Naive thymus-derived CD4-positive, alpha-beta T cell (primary cell): ENCODE results near the gene SOD2. TPM values are rescaled to one million over a fixed set of nuclear protein-coding genes. Genes with fewer than 3 reads are reported as not detected.
"Not testable (repeated sequence)": the region's sequence is repeated elsewhere in the genome, so short reads cannot be mapped to it uniquely, and the experiment has no call there.

Experiments
- ATAC-seq: fragments of 150-1000 bp; cut with Tn5 transposase; 2 replicates; pipeline ENCODE4 v1.10.0; 2021; ENCODE audit warnings: mild to moderate bottlenecking, moderate library complexity
- CTCF ChIA-PET: fragments of 350-600 bp; sonication (Branson Sonifier 250); formaldehyde crosslinking; loops from one replicate; lab custom pipeline; 2021; ENCODE audit warnings: antibody characterized with exemption; lab: Charles Lee
- POLR2A ChIA-PET: fragments of 350-600 bp; sonication (Branson Sonifier 250); formaldehyde crosslinking; loops from one replicate; lab custom pipeline; 2021; ENCODE audit warnings: antibody characterized with exemption, inconsistent platforms; lab: Charles Lee
- DNase-seq, 9 donors: peaks; one replicate each; pipeline versions ENCODE4 v3.0.0 to v3.0.0-alpha.2; 2020 to 2022; ENCODE audit warnings: mixed read lengths in 1 of 9
- H3K27ac ChIP-seq: one replicate; pipeline ENCODE4 v1.7.0; 2013; ENCODE audit warnings: mild to moderate bottlenecking, low read depth, low read length, moderate library complexity
- H3K27me3 ChIP-seq, 2 donors: one replicate each; pipeline ENCODE4 v1.7.0; 2013; ENCODE audit warnings: low read length in 2 of 2, mild to moderate bottlenecking in 2 of 2, moderate library complexity in 2 of 2; ENCODE audit not compliant: control insufficient read depth in 2 of 2, insufficient read depth in 2 of 2
- H3K36me3 ChIP-seq, 3 experiments: 1 replicate in 2 of 3; 2 replicates in 1 of 3; pipeline ENCODE4 v1.7.0; 2013; ENCODE audit warnings: low read length in 3 of 3, mild to moderate bottlenecking in 3 of 3, moderate library complexity in 1 of 3; ENCODE audit not compliant: insufficient read depth in 3 of 3, control insufficient read depth in 2 of 3
- H3K4me1 ChIP-seq, 2 donors: one replicate each; pipeline ENCODE4 v1.7.0; 2013; ENCODE audit warnings: low read length in 2 of 2, mild to moderate bottlenecking in 2 of 2, moderate library complexity in 1 of 2; ENCODE audit not compliant: control insufficient read depth in 2 of 2, insufficient read depth in 2 of 2
- H3K4me3 ChIP-seq: 2 replicates; pipeline ENCODE4 v1.7.0; 2013; ENCODE audit warnings: mild to moderate bottlenecking, low read length
- H3K9me3 ChIP-seq, 3 experiments: 1 replicate in 2 of 3; 2 replicates in 1 of 3; pipeline ENCODE4 v1.7.0; 2013; ENCODE audit warnings: low read length in 3 of 3; ENCODE audit not compliant: control insufficient read depth in 2 of 3
- H3K27ac Mint-ChIP-seq, 9 donors: one replicate each; pipeline ENCODE4 v1.8.0; 2020 to 2022; ENCODE audit warnings: mixed read lengths in 9 of 9, mild to moderate bottlenecking in 8 of 9, moderate library complexity in 5 of 9, inconsistent platforms in 2 of 9
- H3K27me3 Mint-ChIP-seq, 5 donors: one replicate each; pipeline ENCODE4 v1.8.0; 2021 to 2022; ENCODE audit warnings: mixed read lengths in 5 of 5, mild to moderate bottlenecking in 1 of 5
- H3K36me3 Mint-ChIP-seq, 5 donors: one replicate each; pipeline ENCODE4 v1.8.0; 2020 to 2022; ENCODE audit warnings: mixed read lengths in 5 of 5, mild to moderate bottlenecking in 3 of 5, inconsistent platforms in 1 of 5
- H3K4me1 Mint-ChIP-seq, 7 donors: one replicate each; pipeline ENCODE4 v1.8.0; 2020 to 2022; ENCODE audit warnings: mixed read lengths in 7 of 7, mild to moderate bottlenecking in 3 of 7, inconsistent platforms in 1 of 7
- H3K4me3 Mint-ChIP-seq, 10 donors: one replicate each; pipeline ENCODE4 v1.8.0; 2020 to 2022; ENCODE audit warnings: mild to moderate bottlenecking in 10 of 10, mixed read lengths in 10 of 10, moderate library complexity in 6 of 10, inconsistent platforms in 2 of 10
- H3K9me3 Mint-ChIP-seq, 11 donors: one replicate each; pipeline ENCODE4 v1.8.0; 2020 to 2022; ENCODE audit warnings: mixed read lengths in 11 of 11, mild to moderate bottlenecking in 4 of 11, inconsistent platforms in 1 of 11, moderate library complexity in 1 of 11
- intact Hi-C, 2 donors: fragments of 100-400 bp; cut with micrococcal nuclease; formaldehyde crosslinking; loops; one replicate each; pipeline ENCODE4 v1.15.1; 2023
- polyA plus RNA-seq, 2 donors: library from polyadenylated mRNA; unstranded; fragments of 300-500 nt; fragmentation: Illumina TruSeq; gene quantifications; one replicate each; pipeline ENCODE4 v1.2.3, GENCODE V29; 2021
- total RNA-seq, 6 experiments: library from RNA in 5 of 6; stranded (reverse) in 5 of 6; gene quantifications; 1 replicate in 5 of 6; 2 replicates in 1 of 6; pipeline ENCODE4 v1.2.3 and lab custom pipeline; 2021 to 2026

SOD2 gene
- total and polyA plus RNA-seq, 7 experiments from 2014 or later = 80.2 to 306 (median 114) TPM

DNA sequence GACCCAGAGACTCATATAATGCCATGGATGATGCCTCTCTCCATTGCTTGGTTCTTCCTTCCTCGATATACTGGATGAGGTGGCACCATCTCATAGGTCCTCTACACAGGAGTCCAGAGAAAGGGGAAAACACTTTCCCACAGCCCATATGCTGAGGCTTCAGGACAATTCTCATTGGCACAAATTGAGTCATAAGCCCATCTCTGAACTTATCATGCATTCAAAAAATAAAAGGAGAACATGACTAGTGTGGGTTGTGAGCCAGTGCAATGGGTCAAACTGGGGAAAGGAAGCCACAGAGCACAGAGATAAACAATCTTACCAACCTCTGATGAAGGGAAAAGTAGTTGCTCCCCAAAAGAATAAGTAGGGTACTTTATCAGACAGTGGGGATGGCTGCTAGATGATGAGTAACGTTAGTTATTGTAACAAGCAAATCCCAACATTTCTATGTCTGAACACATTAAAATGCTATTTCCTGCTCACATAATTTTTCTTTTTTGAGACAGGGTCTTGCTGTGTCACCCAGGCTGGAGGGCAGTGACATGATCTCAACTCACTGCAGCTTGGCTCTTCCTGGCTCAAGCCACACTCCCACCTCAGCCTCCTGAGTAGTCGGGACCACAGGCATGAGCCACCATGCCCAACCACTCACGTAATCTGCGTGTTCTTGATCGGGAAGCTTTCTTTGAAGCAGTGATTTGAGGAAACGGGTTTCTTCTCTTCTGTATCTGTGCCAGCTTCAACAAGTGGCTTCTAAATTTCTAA, 27.0 kb downstream of the SOD2 start:
- Mint-ChIP-seq H3K9me3 (peaks cover 0 to 15% (median 5%) of the 10 kb centered on the region in 11 donors), H3K27ac (no peak overlapping the region), H3K4me1 (peaks cover 0 to 6% (median 0%) of the 10 kb centered on the region in 7 donors), H3K36me3 (peaks cover 4 to 47% (median 42%) of the 10 kb centered on the region in 5 donors), H3K27me3 (no peaks in the 10 kb centered on the region), H3K4me3 (no peak overlapping the region)
- POLR2A ChIA-PET = no interaction called here
- Histone ChIP-seq H3K27me3 (no peaks in the 10 kb centered on the region), H3K4me3 (no peak overlapping the region), H3K9me3 (peaks cover 0 to 12% (median 0%) of the 10 kb centered on the region in 3 experiments), H3K4me1 (no peaks in the 10 kb centered on the region), H3K27ac (no peak overlapping the region), H3K36me3 (peaks cover 0 to 9% (median 0%) of the 10 kb centered on the region in 3 experiments)
- DNase-seq (no peak), ATAC-seq (no peak)
- intact Hi-C loops = no loop called here
- CTCF ChIA-PET = no interaction called here

DNA sequence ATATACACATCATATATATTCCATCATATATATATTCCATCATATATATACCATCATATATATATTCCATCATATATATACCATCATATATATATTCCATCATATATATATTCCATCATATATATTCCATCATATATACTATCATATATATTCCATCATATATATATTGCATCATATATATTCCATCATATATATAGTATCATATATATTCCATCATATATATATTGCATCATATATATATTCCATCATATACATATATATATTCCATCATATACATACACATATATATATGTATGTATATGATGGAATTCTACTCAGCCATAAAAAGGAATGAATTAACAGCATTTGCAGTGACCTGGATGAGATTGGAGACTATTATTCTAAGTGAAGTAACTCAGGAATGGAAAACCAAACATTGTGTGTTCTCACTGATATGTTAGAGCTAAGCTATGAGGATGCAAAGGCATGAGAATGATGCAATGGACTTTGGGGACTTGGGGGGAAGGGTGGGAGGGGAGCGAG, 29.6 kb downstream of the SOD2 start:
- H3K9me3 ChIP-seq, H3K27ac ChIP-seq, intact Hi-C loops, CTCF ChIA-PET, H3K4me3 ChIP-seq, H3K4me1 ChIP-seq, H3K27ac Mint-ChIP-seq, H3K27me3 ChIP-seq, POLR2A ChIA-PET, H3K27me3 Mint-ChIP-seq, H3K4me3 Mint-ChIP-seq, H3K4me1 Mint-ChIP-seq, H3K36me3 ChIP-seq, DNase-seq, ATAC-seq: not testable (repeated sequence)
- Mint-ChIP-seq H3K9me3 (peaks cover 0 to 15% (median 2%) of the 10 kb centered on the region in 11 donors), H3K36me3 (peaks cover 1 to 40% (median 37%) of the 10 kb centered on the region in 5 donors)

DNA sequence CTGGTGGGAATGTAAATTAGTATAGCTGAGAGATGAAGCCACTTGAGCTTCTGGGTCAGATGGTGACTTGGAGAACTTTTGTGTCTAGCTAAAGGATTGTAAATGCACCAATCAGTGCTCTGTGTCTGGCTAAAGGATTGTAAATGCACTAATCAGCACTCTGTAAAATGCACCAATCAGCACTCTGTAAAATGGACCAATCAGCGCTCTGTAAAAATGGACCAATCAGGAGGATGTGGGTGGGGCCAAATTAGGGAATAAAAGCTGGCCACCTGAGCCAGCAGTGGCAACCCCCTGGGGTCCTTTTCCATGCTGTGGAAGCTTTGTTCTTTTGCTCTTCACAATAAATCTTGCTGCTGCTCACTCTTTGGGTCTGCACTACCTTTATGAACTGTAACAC, 31.1 kb downstream of the SOD2 start:
- H3K4me1 Mint-ChIP-seq, H3K27me3 ChIP-seq, POLR2A ChIA-PET, H3K27me3 Mint-ChIP-seq, CTCF ChIA-PET, ATAC-seq, H3K36me3 ChIP-seq, H3K4me3 ChIP-seq, H3K27ac Mint-ChIP-seq, H3K4me1 ChIP-seq, H3K4me3 Mint-ChIP-seq, DNase-seq, H3K27ac ChIP-seq, intact Hi-C loops, H3K9me3 ChIP-seq: not testable (repeated sequence)
- H3K9me3 Mint-ChIP-seq = peaks cover 0 to 20% (median 3%) of the 10 kb centered on the region in 11 donors
- H3K36me3 Mint-ChIP-seq = peaks cover 0 to 41% (median 38%) of the 10 kb centered on the region in 5 donors

- H3K27ac Mint-ChIP-seq = no peak overlapping the region
- intact Hi-C loops = loop anchor here in 1 of 2 donors (2.0 to 10.0 kb wide), 2 partner anchors 401 to 481 kb away; no protein-coding TSS in a partner anchor
- no peak for DNase-seq
- H3K9me3 Mint-ChIP-seq = peaks cover 0 to 16% (median 2%) of the 10 kb centered on the region in 11 donors
- H3K4me3 Mint-ChIP-seq = no peak overlapping the region
- Histone ChIP-seq H3K36me3 (no peaks in the 10 kb centered on the region), H3K4me3 (no peak overlapping the region), H3K27ac (no peak overlapping the region), H3K9me3 (no peaks in the 10 kb centered on the region), H3K27me3 (no peaks in the 10 kb centered on the region), H3K4me1 (no peaks in the 10 kb centered on the region)
- ChIA-PET CTCF (interaction anchor here (0.7 to 3.1 kb wide), 4 partner anchors 9 to 779 kb away, joined by 3 to 15 read pairs (median 5); no protein-coding TSS in a partner anchor), POLR2A (no interaction called here)
- ATAC-seq = no peak
- peaks cover 0 to 20% (median 18%) of the 10 kb centered on the region in 5 donors for H3K36me3 Mint-ChIP-seq
- H3K4me1 Mint-ChIP-seq = peaks cover 0 to 6% (median 0%) of the 10 kb centered on the region in 7 donors
- H3K27me3 Mint-ChIP-seq = peaks cover 0 to 2% (median 0%) of the 10 kb centered on the region in 5 donors
Measured at GRCh38 chr6:159655409-159655988, 37.5 kb downstream of the SOD2 start.

GRCh38 chr6:159654483-159655098, 38.5 kb downstream of the SOD2 start:
- POLR2A ChIA-PET = no interaction called here
- no peaks in the 10 kb centered on the region for H3K9me3 ChIP-seq
- DNase-seq = peak in 6 of 9 donors; percentile 8 to 53 (median 47)
- H3K4me3 Mint-ChIP-seq = no peak overlapping the region
- H3K27ac Mint-ChIP-seq = no peak overlapping the region
- H3K9me3 Mint-ChIP-seq = peaks cover 0 to 10% (median 2%) of the 10 kb centered on the region in 11 donors
- H3K36me3 Mint-ChIP-seq = peaks cover 0 to 14% (median 13%) of the 10 kb centered on the region in 5 donors
- H3K4me3 ChIP-seq = no peak overlapping the region
- H3K27me3 ChIP-seq = no peaks in the 10 kb centered on the region
- CTCF ChIA-PET = interaction anchor here (0.7 to 3.1 kb wide), 4 partner anchors 8 to 780 kb away, joined by 3 to 15 read pairs (median 5); no protein-coding TSS in a partner anchor
- peaks cover 0 to 6% (median 0%) of the 10 kb centered on the region in 7 donors for H3K4me1 Mint-ChIP-seq
- H3K27me3 Mint-ChIP-seq = peaks cover 0 to 2% (median 0%) of the 10 kb centered on the region in 5 donors
- H3K36me3 ChIP-seq = no peaks in the 10 kb centered on the region
- no peaks in the 10 kb centered on the region for H3K4me1 ChIP-seq
- intact Hi-C loops = loop anchor here (1.0 to 10.0 kb wide), 4 partner anchors 400 to 485 kb away; partner anchors contain the start of gene FNDC1 (in 1 of the 2)
- ATAC-seq = peak; percentile 60
- H3K27ac ChIP-seq = no peak overlapping the region

DNA sequence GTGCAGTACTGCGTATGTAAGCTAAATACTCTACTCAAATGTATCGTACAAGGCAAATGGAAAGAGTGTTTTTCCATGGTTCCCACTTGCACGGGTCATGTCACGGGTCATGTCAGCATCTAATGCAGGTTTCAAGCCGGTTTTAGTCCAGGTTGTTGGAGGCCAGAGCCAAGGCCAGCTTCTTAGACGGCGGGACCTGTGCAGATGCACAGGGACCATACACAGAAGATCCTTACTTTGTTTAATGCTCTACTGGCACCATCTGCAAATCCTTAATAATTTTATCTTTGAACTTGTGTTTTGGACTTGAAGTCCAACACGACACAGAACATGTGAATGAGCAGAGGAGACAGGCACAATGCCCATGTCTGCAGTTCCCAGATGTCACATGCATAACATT, 42.7 kb downstream of the SOD2 start:
- H3K36me3 Mint-ChIP-seq = peaks cover 0 to 11% (median 4%) of the 10 kb centered on the region in 5 donors
- intact Hi-C loops = loop anchor here in 1 of 2 donors (10.0 kb wide), 1 partner anchor 396 kb away; no protein-coding TSS in a partner anchor
- no peak overlapping the region for H3K27ac ChIP-seq
- no peaks in the 10 kb centered on the region for H3K36me3 ChIP-seq
- no peak for DNase-seq
- ChIA-PET POLR2A (no interaction called here), CTCF (no interaction called here)
- H3K4me1 ChIP-seq = no peaks in the 10 kb centered on the region
- no peak overlapping the region for H3K27ac Mint-ChIP-seq
- H3K9me3 Mint-ChIP-seq = peaks cover 0 to 1% (median 0%) of the 10 kb centered on the region in 11 donors
- H3K4me1 Mint-ChIP-seq = peaks cover 0 to 6% (median 0%) of the 10 kb centered on the region in 7 donors
- H3K4me3 Mint-ChIP-seq = no peak overlapping the region
- H3K4me3 ChIP-seq = no peak overlapping the region
- H3K9me3 ChIP-seq = no peaks in the 10 kb centered on the region
- no peak for ATAC-seq
- no peaks in the 10 kb centered on the region for H3K27me3 Mint-ChIP-seq
- no peaks in the 10 kb centered on the region for H3K27me3 ChIP-seq
